Neuronal stem cell (in vitro differentiated cells): ENCODE results near the gene EPB41L5.
"Not testable (repeated sequence)": the region's sequence is repeated elsewhere in the genome, so short reads cannot be mapped to it uniquely, and the experiment has no call there.

Experiments
- DNase-seq: peaks from one replicate; pipeline ENCODE4 v3.0.0-alpha.2; 2013; ENCODE audit warnings: low spot score
- H2AFZ ChIP-seq: one replicate; pipeline ENCODE4 v1.6.1; 2013; ENCODE audit warnings: mild to moderate bottlenecking, low read length, inconsistent platforms
- H2AK5ac ChIP-seq: 2 replicates; pipeline ENCODE4 v1.6.1; 2013; ENCODE audit warnings: low read depth, mild to moderate bottlenecking, inconsistent platforms, low read length, moderate library complexity, mixed read lengths
- H2BK120ac ChIP-seq: 2 replicates; pipeline ENCODE4 v1.6.1; 2013; ENCODE audit warnings: low read depth, mild to moderate bottlenecking, inconsistent platforms, low read length, moderate library complexity, mixed read lengths
- H2BK12ac ChIP-seq: one replicate; pipeline ENCODE4 v1.6.1; 2013; ENCODE audit warnings: low read length, inconsistent platforms
- H2BK15ac ChIP-seq: 2 replicates; pipeline ENCODE4 v1.6.1; 2013; ENCODE audit warnings: mild to moderate bottlenecking, low read length, inconsistent platforms, mixed read lengths
- H2BK5ac ChIP-seq: one replicate; pipeline ENCODE4 v1.6.1; 2013; ENCODE audit warnings: inconsistent platforms, mild to moderate bottlenecking, low read length, moderate library complexity
- H3K14ac ChIP-seq: one replicate; pipeline ENCODE4 v1.6.1; 2013; ENCODE audit warnings: low read length, inconsistent platforms
- H3K18ac ChIP-seq: 2 replicates; pipeline ENCODE4 v1.6.1; 2013; ENCODE audit warnings: low read length, inconsistent platforms
- H3K23ac ChIP-seq: 2 replicates; pipeline ENCODE4 v1.6.1; 2013; ENCODE audit warnings: low read depth, mild to moderate bottlenecking, mixed read lengths, low read length, inconsistent platforms; ENCODE audit not compliant: poor library complexity
- H3K27ac ChIP-seq: replicated peaks from 3 replicates; pipeline ENCODE4 v1.5.1; 2013; ENCODE audit warnings: low read length, inconsistent platforms
- H3K27me3 ChIP-seq, 3 experiments: 2 replicates each; pipeline ENCODE4 v1.6.1; 2013; ENCODE audit warnings: low read length in 3 of 3, mild to moderate bottlenecking in 2 of 3, inconsistent platforms in 1 of 3, low read depth in 1 of 3, mixed read lengths in 1 of 3, moderate library complexity in 1 of 3; ENCODE audit not compliant: control insufficient read depth in 3 of 3, insufficient read depth in 3 of 3
- H3K36me3 ChIP-seq, 2 donors: replicated peaks in 1 of 2; 2 replicates each; pipeline ENCODE4 v1.6.1; 2013; ENCODE audit warnings: low read length in 2 of 2; ENCODE audit not compliant: control insufficient read depth in 2 of 2, insufficient read depth in 2 of 2
- H3K4ac ChIP-seq: 2 replicates; pipeline ENCODE4 v1.6.1; 2013; ENCODE audit warnings: inconsistent platforms, mild to moderate bottlenecking, low read length, moderate library complexity
- H3K4me1 ChIP-seq, 2 donors: 1 replicate in 1 of 2; 2 replicates in 1 of 2; pipeline ENCODE4 v1.6.1; 2013; ENCODE audit warnings: low read length in 2 of 2, low read depth in 1 of 2; ENCODE audit not compliant: control insufficient read depth in 2 of 2, insufficient read depth in 1 of 2
- H3K4me2 ChIP-seq: one replicate; pipeline ENCODE4 v1.6.1; 2013; ENCODE audit warnings: mild to moderate bottlenecking, low read length, inconsistent platforms; ENCODE audit not compliant: insufficient read depth, poor library complexity, severe bottlenecking
- H3K4me3 ChIP-seq, 2 donors: 2 replicates each; pipeline ENCODE4 v1.5.1; 2013; ENCODE audit warnings: low read length in 2 of 2, mild to moderate bottlenecking in 2 of 2, inconsistent platforms in 1 of 2, moderate library complexity in 1 of 2
- H3K79me1 ChIP-seq: one replicate; pipeline ENCODE4 v1.6.1; 2013; ENCODE audit warnings: low read depth, mild to moderate bottlenecking, inconsistent platforms, low read length, moderate library complexity
- H3K9ac ChIP-seq: one replicate; pipeline ENCODE4 v1.6.1; 2013; ENCODE audit warnings: mild to moderate bottlenecking, low read depth, low read length, inconsistent platforms; ENCODE audit not compliant: poor library complexity
- H3K9me3 ChIP-seq, 2 donors: replicated peaks in 1 of 2; 2 replicates each; pipeline versions ENCODE3 to v1.6.1; 2013; ENCODE audit warnings: low read length in 2 of 2, mild to moderate bottlenecking in 2 of 2, inconsistent platforms in 1 of 2, low read depth in 1 of 2, mixed read lengths in 1 of 2, moderate library complexity in 1 of 2; ENCODE audit not compliant: control insufficient read depth in 2 of 2, insufficient read depth in 1 of 2
- H4K8ac ChIP-seq: one replicate; pipeline ENCODE4 v1.6.1; 2013; ENCODE audit warnings: low read depth, mild to moderate bottlenecking, inconsistent platforms, low read length, moderate library complexity
- H4K91ac ChIP-seq: one replicate; pipeline ENCODE4 v1.6.1; 2013; ENCODE audit warnings: low read length, low read depth, mild to moderate bottlenecking, inconsistent platforms; ENCODE audit not compliant: poor library complexity
- WGBS, 2 donors: extraction: QIAGEN DNeasy Blood & Tissue Kit; methylation state at CpG; one replicate each; pipeline ENCODE4 v1.1.7; 2013; ENCODE audit warnings: missing lambda C conversion rate in 2 of 2, mixed read lengths in 1 of 2; ENCODE audit not compliant: insufficient read length in 2 of 2, insufficient replicate concordance in 1 of 2; ENCODE audit errors: extremely low coverage in 2 of 2; 5-methylcytosine and 5-hydroxymethylcytosine counted together

The EPB41L5 gene

GRCh38 chr2:120020554-120020953 is 7.7 kb downstream of the EPB41L5 start:
- H3K27me3 ChIP-seq, result no peaks in the 10 kb centered on the region
- H3K9ac ChIP-seq, result no peak overlapping the region
- peaks cover 2% of the 10 kb centered on the region for H3K79me1 ChIP-seq
- H3K4me1 ChIP-seq, result no peaks in the 10 kb centered on the region
- no peak overlapping the region for H3K18ac ChIP-seq
- H3K36me3 ChIP-seq, result peaks cover 2 to 17% of the 10 kb centered on the region in 2 donors
- DNase-seq, result no peak
- no peak overlapping the region for H2BK5ac ChIP-seq
- no peak overlapping the region for H2BK12ac ChIP-seq
- WGBS, 2 donors, result no CpG with 5 or more reads among the region's 1 CpG
- H2BK120ac ChIP-seq, result no peak overlapping the region
- peaks cover 0 to 10% of the 10 kb centered on the region in 2 donors for H3K9me3 ChIP-seq
- H2AK5ac ChIP-seq, result no peak overlapping the region
- no peak overlapping the region for H3K4me3 ChIP-seq
- H4K8ac ChIP-seq, result no peak overlapping the region
- no peak overlapping the region for H2AFZ ChIP-seq
- no peak overlapping the region for H4K91ac ChIP-seq
- H3K27ac ChIP-seq, result no peak overlapping the region
- no peak overlapping the region for H3K23ac ChIP-seq
- H3K4ac ChIP-seq, result no peak overlapping the region
- no peak overlapping the region for H3K4me2 ChIP-seq
- no peak overlapping the region for H3K14ac ChIP-seq
- no peak overlapping the region for H2BK15ac ChIP-seq

- not testable (repeated sequence) for H2BK120ac ChIP-seq, H3K4me3 ChIP-seq, H2AK5ac ChIP-seq, H3K79me1 ChIP-seq, H4K8ac ChIP-seq, H2BK12ac ChIP-seq, H2BK15ac ChIP-seq, H3K18ac ChIP-seq, H3K23ac ChIP-seq, H2AFZ ChIP-seq, H3K9ac ChIP-seq, H3K4ac ChIP-seq, H3K27me3 ChIP-seq, DNase-seq, H3K27ac ChIP-seq, H2BK5ac ChIP-seq, H4K91ac ChIP-seq, H3K4me1 ChIP-seq, H3K14ac ChIP-seq, H3K4me2 ChIP-seq
- H3K9me3 ChIP-seq, result peaks cover 3 to 20% of the 10 kb centered on the region in 2 donors
- H3K36me3 ChIP-seq, result peaks cover 2 to 21% of the 10 kb centered on the region in 2 donors
- no CpG with 5 or more reads among the region's 1 CpG for WGBS, 2 donors
Observed at GRCh38 chr2:120022505-120022904, 9.6 kb downstream of the EPB41L5 start.

GRCh38 chr2:120026890-120027289 is 14.0 kb downstream of the EPB41L5 start:
- H2BK12ac ChIP-seq, result no peak overlapping the region
- no peak overlapping the region for H3K23ac ChIP-seq
- no peak overlapping the region for H2BK120ac ChIP-seq
- H2BK15ac ChIP-seq, result no peak overlapping the region
- no peak overlapping the region for H4K91ac ChIP-seq
- H3K9ac ChIP-seq, result no peak overlapping the region
- H3K4ac ChIP-seq, result no peak overlapping the region
- H3K79me1 ChIP-seq, result peaks cover 2% of the 10 kb centered on the region
- no peak for DNase-seq
- peaks cover 0 to 5% of the 10 kb centered on the region in 2 donors for H3K36me3 ChIP-seq
- H2AFZ ChIP-seq, result no peak overlapping the region
- no peak overlapping the region for H4K8ac ChIP-seq
- H3K4me3 ChIP-seq, result no peak overlapping the region
- H3K18ac ChIP-seq, result no peak overlapping the region
- H2BK5ac ChIP-seq, result no peak overlapping the region
- no peak overlapping the region for H3K14ac ChIP-seq
- peaks cover 3 to 22% of the 10 kb centered on the region in 2 donors for H3K9me3 ChIP-seq
- H3K4me1 ChIP-seq, result no peaks in the 10 kb centered on the region
- H3K27me3 ChIP-seq, result no peaks in the 10 kb centered on the region
- H3K4me2 ChIP-seq, result no peak overlapping the region
- H2AK5ac ChIP-seq, result no peak overlapping the region
- no CpG with 5 or more reads among the region's 2 CpGs for WGBS, 2 donors
- H3K27ac ChIP-seq, result no peak overlapping the region

- H3K4me2 ChIP-seq, result no peak overlapping the region
- H3K18ac ChIP-seq, result no peak overlapping the region
- no peak overlapping the region for H2BK15ac ChIP-seq
- no peak for DNase-seq
- H2BK12ac ChIP-seq, result no peak overlapping the region
- H3K9ac ChIP-seq, result no peak overlapping the region
- H2BK5ac ChIP-seq, result no peak overlapping the region
- no CpG with 5 or more reads among the region's 5 CpGs for whole genome bisulfite sequencing, 2 donors
- H3K27me3 ChIP-seq, result no peaks in the 10 kb centered on the region
- peaks cover 3 to 22% of the 10 kb centered on the region in 2 donors for H3K9me3 ChIP-seq
- H3K79me1 ChIP-seq, result peaks cover 2% of the 10 kb centered on the region
- H2AFZ ChIP-seq, result no peak overlapping the region
- H3K4me3 ChIP-seq, result no peak overlapping the region
- H2BK120ac ChIP-seq, result no peak overlapping the region
- H3K36me3 ChIP-seq, result peaks cover 0 to 5% of the 10 kb centered on the region in 2 donors
- no peak overlapping the region for H3K27ac ChIP-seq
- no peak overlapping the region for H3K14ac ChIP-seq
- no peak overlapping the region for H3K23ac ChIP-seq
- no peaks in the 10 kb centered on the region for H3K4me1 ChIP-seq
- no peak overlapping the region for H4K8ac ChIP-seq
- no peak overlapping the region for H3K4ac ChIP-seq
- H4K91ac ChIP-seq, result no peak overlapping the region
- H2AK5ac ChIP-seq, result no peak overlapping the region
Observed at GRCh38 chr2:120028795-120029194, 15.9 kb downstream of the EPB41L5 start.
